GM23338 (cell line): ENCODE measurements around the gene DCBLD1. TPM values are rescaled to one million over a fixed set of nuclear protein-coding genes. Genes with fewer than 3 reads are reported as not detected.

Experiments used
- ATAC-seq: fragments of 200-7000 bp; cut with Tn5 transposase; 3 replicates; pipeline ENCODE4 v1.9.1; 2020
- DNase-seq: peaks from one replicate; pipeline ENCODE4 v3.0.0-alpha.2; 2015; ENCODE audit warnings: low spot score
- H2AFZ ChIP-seq: fragments of 200-600 bp; sonication (generic); 2 replicates; pipeline ENCODE4 v1.8.0; 2016; ENCODE audit warnings: antibody characterized with exemption, mild to moderate bottlenecking, moderate library complexity
- H3F3A ChIP-seq: fragments of 200-600 bp; sonication (generic); replicated peaks from 2 replicates; pipeline ENCODE4 v1.8.0; 2017; ENCODE audit warnings: antibody characterized with exemption, mixed run types, low read depth
- H3K27ac ChIP-seq: fragments of 200-600 bp; sonication (generic); 2 replicates; pipeline ENCODE4 v1.6.1; 2016; ENCODE audit warnings: low read depth
- H3K27me3 ChIP-seq: fragments of 200-600 bp; sonication (generic); 2 replicates; pipeline ENCODE4 v1.8.0; 2016; ENCODE audit warnings: mild to moderate bottlenecking, mixed run types, moderate library complexity; ENCODE audit not compliant: insufficient read depth
- H3K36me3 ChIP-seq: fragments of 200-600 bp; sonication (generic); 2 replicates; pipeline ENCODE4 v1.8.0; 2016; ENCODE audit warnings: mild to moderate bottlenecking; ENCODE audit not compliant: insufficient read depth
- H3K4me1 ChIP-seq: fragments of 200-600 bp; sonication (generic); 2 replicates; pipeline ENCODE4 v1.8.0; 2016; ENCODE audit warnings: mild to moderate bottlenecking, moderate library complexity; ENCODE audit not compliant: insufficient read depth
- H3K4me2 ChIP-seq: fragments of 200-600 bp; sonication (generic); 2 replicates; pipeline ENCODE4 v1.7.1; 2017; ENCODE audit warnings: mixed run types
- H3K4me3 ChIP-seq: fragments of 200-600 bp; sonication (generic); 2 replicates; pipeline ENCODE4 v1.6.1; 2016; ENCODE audit warnings: mixed run types
- H3K79me2 ChIP-seq: fragments of 200-600 bp; sonication (generic); replicated peaks from 2 replicates; pipeline ENCODE4 v1.8.0; 2017; ENCODE audit warnings: mild to moderate bottlenecking; ENCODE audit not compliant: insufficient read depth
- H3K9me2 ChIP-seq: fragments of 200-600 bp; sonication (generic); 2 replicates; pipeline ENCODE4 v1.8.0; 2017; ENCODE audit not compliant: insufficient read depth
- H4K20me1 ChIP-seq: fragments of 200-600 bp; sonication (generic); replicated peaks from 2 replicates; pipeline ENCODE4 v1.8.0; 2017; ENCODE audit warnings: mild to moderate bottlenecking; ENCODE audit not compliant: insufficient read depth
- H3K27ac Mint-ChIP-seq: 2 replicates; pipeline ENCODE4 v1.8.0; 2020; ENCODE audit warnings: inconsistent platforms, mild to moderate bottlenecking, moderate library complexity, mixed read lengths
- H3K27me3 Mint-ChIP-seq: 3 replicates; pipeline ENCODE4 v1.8.0; 2022; ENCODE audit warnings: low read depth, mild to moderate bottlenecking, moderate library complexity, mixed read lengths, inconsistent platforms; ENCODE audit not compliant: insufficient read depth, poor library complexity
- H3K36me3 Mint-ChIP-seq: 3 replicates; pipeline ENCODE4 v1.8.0; 2021; ENCODE audit warnings: low read depth, mild to moderate bottlenecking, inconsistent platforms, moderate library complexity, mixed read lengths
- H3K4me1 Mint-ChIP-seq: 3 replicates; pipeline ENCODE4 v1.8.0; 2020; ENCODE audit warnings: mild to moderate bottlenecking, inconsistent platforms, mixed read lengths
- H3K4me3 Mint-ChIP-seq: 3 replicates; pipeline ENCODE4 v1.8.0; 2021; ENCODE audit warnings: moderate library complexity, mild to moderate bottlenecking, inconsistent platforms, mixed read lengths
- H3K9me3 Mint-ChIP-seq: 3 replicates; pipeline ENCODE4 v1.8.0; 2020; ENCODE audit warnings: moderate library complexity, mild to moderate bottlenecking, inconsistent platforms, mixed read lengths
- CTCF ChIP-seq, 2 experiments: fragments of 200-600 bp in 1 of 2; sonication (generic) in 1 of 2; conservative IDR thresholded peaks; 2 replicates each; pipeline versions ENCODE4 v1.5.1 to v1.6.1; 2016 to 2017; ENCODE audit warnings: antibody characterized with exemption in 2 of 2, low read depth in 2 of 2, mild to moderate bottlenecking in 2 of 2, moderate library complexity in 1 of 2
- EZH2 ChIP-seq: fragments of 200-600 bp; sonication (generic); IDR thresholded peaks from one replicate; pipeline ENCODE4 v1.8.0; 2017; ENCODE audit warnings: antibody characterized with exemption, mild to moderate bottlenecking, low read depth; ENCODE audit not compliant: unreplicated experiment
- EZH2phosphoT487 ChIP-seq: fragments of 200-600 bp; sonication (generic); IDR thresholded peaks from one replicate; pipeline ENCODE4 v1.8.1; 2018; ENCODE audit warnings: antibody characterized with exemption; ENCODE audit not compliant: unreplicated experiment
- JUNB ChIP-seq: IDR thresholded peaks from one replicate; pipeline ENCODE4 v1.6.1; 2016; ENCODE audit warnings: antibody characterized with exemption; ENCODE audit not compliant: unreplicated experiment
- NANOG ChIP-seq: IDR thresholded peaks from 2 replicates; pipeline ENCODE4 v1.6.1; 2016; ENCODE audit warnings: antibody characterized with exemption, borderline replicate concordance
- polyA plus RNA-seq: library from polyadenylated mRNA; unstranded; fragments of >200 nt; fragmentation: Nextera tagmentation; extraction: Ambion mirVana; gene quantifications from 2 replicates; pipeline ENCODE4 v1.2.1, GENCODE V29; 2016
- total RNA-seq: library from RNA; depleted of rRNA; stranded (reverse); fragments of >200 nt; shearing (Covaris generic); gene quantifications from 2 replicates; pipeline ENCODE4 v1.2.3, GENCODE V29; 2014
- TF ChIP-seq, protein P1 (sequence below): fragments of 250-450 bp; sonication (Bioruptor Pico); IDR thresholded peaks from 2 replicates; pipeline ENCODE4 v1.5.0; 2020; ENCODE audit warnings: mild to moderate bottlenecking, moderate library complexity

Gene DCBLD1
- total and polyA plus RNA-seq, 2 experiments from 2014 or later, result 4.2 to 7.6 TPM

DNA sequence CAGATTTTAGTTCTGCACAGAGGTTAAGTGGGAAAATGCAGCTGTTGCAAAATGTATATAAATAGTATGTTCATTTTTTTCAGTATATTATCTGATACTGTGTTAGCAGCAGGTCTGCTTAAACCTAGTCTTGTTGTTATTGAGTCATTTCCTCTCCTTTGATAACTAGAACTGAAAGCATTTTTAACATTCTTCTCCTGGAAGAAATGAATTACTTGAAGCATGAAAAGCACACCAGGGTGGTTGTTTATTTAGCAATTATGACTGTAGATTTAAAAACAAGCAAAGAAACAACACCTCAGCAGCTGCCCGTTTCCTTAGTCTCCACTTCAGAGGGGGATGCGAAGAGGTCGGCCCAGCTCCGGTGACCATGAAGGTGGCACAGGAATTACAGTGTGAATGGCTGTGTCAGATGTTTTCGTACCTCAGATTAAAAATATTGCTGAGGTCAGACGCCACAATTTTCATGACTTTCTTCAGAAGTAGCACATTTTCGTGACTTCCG, 66.4 kb downstream of the DCBLD1 start:
- Histone ChIP-seq H3K27me3 (peaks cover 25% of the 10 kb centered on the region), H3K9me2 (no peaks in the 10 kb centered on the region), H3K27ac (no peak overlapping the region), H3K4me2 (peak overlapping the region; percentile 92), H3K36me3 (no peaks in the 10 kb centered on the region), H4K20me1 (no peaks in the 10 kb centered on the region), H3F3A (no peaks in the 10 kb centered on the region), H3K4me3 (peak overlapping the region; percentile 65), H2AFZ (no peak overlapping the region), H3K4me1 (peaks cover 30% of the 10 kb centered on the region), H3K79me2 (no peaks in the 10 kb centered on the region)
- H3K27ac Mint-ChIP-seq, result no peak overlapping the region; the same call in 1 of the 2 replicates
- peaks cover 3% of the 10 kb centered on the region for H3K27me3 Mint-ChIP-seq
- DNase-seq, result peak; percentile 21
- 0 out of 3 replicates have a peak, but pooled peaks cover 3% of the 10 kb centered on the region for H3K36me3 Mint-ChIP-seq
- no peaks in the 10 kb centered on the region for H3K9me3 Mint-ChIP-seq
- TF ChIP-seq JUNB (no peak), NANOG (0 out of 2 replicates have a peak, but pooled peaks have one; percentile 22)
- H3K4me1 Mint-ChIP-seq, result peaks cover 28% of the 10 kb centered on the region
- peak overlapping the region; percentile 23; the same call in 2 of the 3 replicates for H3K4me3 Mint-ChIP-seq
- no peak for ATAC-seq

- Histone ChIP-seq H3F3A (no peaks in the 10 kb centered on the region), H4K20me1 (no peaks in the 10 kb centered on the region), H3K27ac (no peak overlapping the region), H2AFZ (no peak overlapping the region), H3K4me1 (peaks cover 30% of the 10 kb centered on the region), H3K4me3 (0 out of 2 replicates have a peak overlapping the region, but pooled peaks have one; percentile 65), H3K36me3 (no peaks in the 10 kb centered on the region), H3K9me2 (no peaks in the 10 kb centered on the region), H3K27me3 (peaks cover 25% of the 10 kb centered on the region), H3K79me2 (no peaks in the 10 kb centered on the region), H3K4me2 (peak overlapping the region; percentile 92)
- H3K36me3 Mint-ChIP-seq, result 0 out of 3 replicates have a peak, but pooled peaks cover 3% of the 10 kb centered on the region
- DNase-seq, result no peak
- no peak overlapping the region for H3K4me3 Mint-ChIP-seq
- no peaks in the 10 kb centered on the region for H3K9me3 Mint-ChIP-seq
- no peak for TF ChIP-seq CTCF (conservative IDR thresholded peaks at IDR 0.05; ENCODE audit: low read depth in 2 of 2)
- no peak for TF ChIP-seq NANOG
- TF ChIP-seq EZH2, result no peak
- no peak for TF ChIP-seq EZH2phosphoT487
- TF ChIP-seq, protein P1, sequence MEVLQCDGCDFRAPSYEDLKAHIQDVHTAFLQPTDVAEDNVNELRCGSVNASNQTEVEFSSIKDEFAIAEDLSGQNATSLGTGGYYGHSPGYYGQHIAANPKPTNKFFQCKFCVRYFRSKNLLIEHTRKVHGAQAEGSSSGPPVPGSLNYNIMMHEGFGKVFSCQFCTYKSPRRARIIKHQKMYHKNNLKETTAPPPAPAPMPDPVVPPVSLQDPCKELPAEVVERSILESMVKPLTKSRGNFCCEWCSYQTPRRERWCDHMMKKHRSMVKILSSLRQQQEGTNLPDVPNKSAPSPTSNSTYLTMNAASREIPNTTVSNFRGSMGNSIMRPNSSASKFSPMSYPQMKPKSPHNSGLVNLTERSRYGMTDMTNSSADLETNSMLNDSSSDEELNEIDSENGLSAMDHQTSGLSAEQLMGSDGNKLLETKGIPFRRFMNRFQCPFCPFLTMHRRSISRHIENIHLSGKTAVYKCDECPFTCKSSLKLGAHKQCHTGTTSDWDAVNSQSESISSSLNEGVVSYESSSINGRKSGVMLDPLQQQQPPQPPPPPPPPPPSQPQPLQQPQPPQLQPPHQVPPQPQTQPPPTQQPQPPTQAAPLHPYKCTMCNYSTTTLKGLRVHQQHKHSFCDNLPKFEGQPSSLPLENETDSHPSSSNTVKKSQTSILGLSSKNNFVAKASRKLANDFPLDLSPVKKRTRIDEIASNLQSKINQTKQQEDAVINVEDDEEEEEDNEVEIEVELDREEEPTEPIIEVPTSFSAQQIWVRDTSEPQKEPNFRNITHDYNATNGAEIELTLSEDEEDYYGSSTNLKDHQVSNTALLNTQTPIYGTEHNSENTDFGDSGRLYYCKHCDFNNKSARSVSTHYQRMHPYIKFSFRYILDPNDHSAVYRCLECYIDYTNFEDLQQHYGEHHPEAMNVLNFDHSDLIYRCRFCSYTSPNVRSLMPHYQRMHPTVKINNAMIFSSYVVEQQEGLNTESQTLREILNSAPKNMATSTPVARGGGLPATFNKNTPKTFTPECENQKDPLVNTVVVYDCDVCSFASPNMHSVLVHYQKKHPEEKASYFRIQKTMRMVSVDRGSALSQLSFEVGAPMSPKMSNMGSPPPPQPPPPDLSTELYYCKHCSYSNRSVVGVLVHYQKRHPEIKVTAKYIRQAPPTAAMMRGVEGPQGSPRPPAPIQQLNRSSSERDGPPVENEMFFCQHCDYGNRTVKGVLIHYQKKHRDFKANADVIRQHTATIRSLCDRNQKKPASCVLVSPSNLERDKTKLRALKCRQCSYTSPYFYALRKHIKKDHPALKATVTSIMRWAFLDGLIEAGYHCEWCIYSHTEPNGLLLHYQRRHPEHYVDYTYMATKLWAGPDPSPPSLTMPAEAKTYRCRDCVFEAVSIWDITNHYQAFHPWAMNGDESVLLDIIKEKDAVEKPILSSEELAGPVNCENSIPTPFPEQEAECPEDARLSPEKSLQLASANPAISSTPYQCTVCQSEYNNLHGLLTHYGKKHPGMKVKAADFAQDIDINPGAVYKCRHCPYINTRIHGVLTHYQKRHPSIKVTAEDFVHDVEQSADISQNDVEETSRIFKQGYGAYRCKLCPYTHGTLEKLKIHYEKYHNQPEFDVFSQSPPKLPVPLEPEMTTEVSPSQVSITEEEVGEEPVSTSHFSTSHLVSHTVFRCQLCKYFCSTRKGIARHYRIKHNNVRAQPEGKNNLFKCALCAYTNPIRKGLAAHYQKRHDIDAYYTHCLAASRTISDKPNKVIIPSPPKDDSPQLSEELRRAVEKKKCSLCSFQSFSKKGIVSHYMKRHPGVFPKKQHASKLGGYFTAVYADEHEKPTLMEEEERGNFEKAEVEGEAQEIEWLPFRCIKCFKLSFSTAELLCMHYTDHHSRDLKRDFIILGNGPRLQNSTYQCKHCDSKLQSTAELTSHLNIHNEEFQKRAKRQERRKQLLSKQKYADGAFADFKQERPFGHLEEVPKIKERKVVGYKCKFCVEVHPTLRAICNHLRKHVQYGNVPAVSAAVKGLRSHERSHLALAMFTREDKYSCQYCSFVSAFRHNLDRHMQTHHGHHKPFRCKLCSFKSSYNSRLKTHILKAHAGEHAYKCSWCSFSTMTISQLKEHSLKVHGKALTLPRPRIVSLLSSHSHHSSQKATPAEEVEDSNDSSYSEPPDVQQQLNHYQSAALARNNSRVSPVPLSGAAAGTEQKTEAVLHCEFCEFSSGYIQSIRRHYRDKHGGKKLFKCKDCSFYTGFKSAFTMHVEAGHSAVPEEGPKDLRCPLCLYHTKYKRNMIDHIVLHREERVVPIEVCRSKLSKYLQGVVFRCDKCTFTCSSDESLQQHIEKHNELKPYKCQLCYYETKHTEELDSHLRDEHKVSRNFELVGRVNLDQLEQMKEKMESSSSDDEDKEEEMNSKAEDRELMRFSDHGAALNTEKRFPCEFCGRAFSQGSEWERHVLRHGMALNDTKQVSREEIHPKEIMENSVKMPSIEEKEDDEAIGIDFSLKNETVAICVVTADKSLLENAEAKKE, result no peak
- H3K27ac Mint-ChIP-seq, result no peak overlapping the region
- H3K4me1 Mint-ChIP-seq, result peaks cover 28% of the 10 kb centered on the region
- H3K27me3 Mint-ChIP-seq, result peaks cover 3% of the 10 kb centered on the region
- no peak for ATAC-seq
These were observed 67.1 kb downstream of the DCBLD1 start for GRCh38 chr6:117549611-117550010.
